GM21737 (cell line): ENCODE measurements around the gene LRRN4.
"Not testable (repeated sequence)": the region's sequence is repeated elsewhere in the genome, so short reads cannot be mapped to it uniquely, and the experiment has no call there.

Experiments
- ATAC-seq: cut with Tn5 transposase; IDR thresholded peaks from one replicate; pipeline ENCODE4 v1.9.1; 2021; ENCODE audit warnings: mild to moderate bottlenecking, moderate library complexity; ENCODE audit not compliant: unreplicated experiment

Gene LRRN4

DNA sequence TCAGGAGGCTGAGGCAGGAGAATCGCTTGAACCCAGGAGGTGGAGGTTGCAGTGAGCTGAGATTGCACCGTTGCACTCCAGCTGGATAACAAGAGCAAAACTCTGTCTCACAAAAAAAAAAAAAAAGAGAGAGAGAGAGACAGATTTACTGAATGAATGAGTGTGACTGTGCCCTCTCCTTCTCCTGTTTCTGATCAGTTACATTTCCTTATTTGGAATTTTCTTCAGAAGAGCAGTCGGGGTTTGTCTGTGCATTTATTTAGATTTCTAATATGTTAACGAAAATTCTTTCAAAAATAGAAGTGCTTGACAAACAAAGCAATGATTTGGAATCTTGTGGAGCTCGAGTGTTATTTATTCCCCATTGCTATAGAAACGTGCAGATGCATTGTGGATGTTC, 6.4 kb upstream of the LRRN4 start:
- no peak for ATAC-seq

DNA sequence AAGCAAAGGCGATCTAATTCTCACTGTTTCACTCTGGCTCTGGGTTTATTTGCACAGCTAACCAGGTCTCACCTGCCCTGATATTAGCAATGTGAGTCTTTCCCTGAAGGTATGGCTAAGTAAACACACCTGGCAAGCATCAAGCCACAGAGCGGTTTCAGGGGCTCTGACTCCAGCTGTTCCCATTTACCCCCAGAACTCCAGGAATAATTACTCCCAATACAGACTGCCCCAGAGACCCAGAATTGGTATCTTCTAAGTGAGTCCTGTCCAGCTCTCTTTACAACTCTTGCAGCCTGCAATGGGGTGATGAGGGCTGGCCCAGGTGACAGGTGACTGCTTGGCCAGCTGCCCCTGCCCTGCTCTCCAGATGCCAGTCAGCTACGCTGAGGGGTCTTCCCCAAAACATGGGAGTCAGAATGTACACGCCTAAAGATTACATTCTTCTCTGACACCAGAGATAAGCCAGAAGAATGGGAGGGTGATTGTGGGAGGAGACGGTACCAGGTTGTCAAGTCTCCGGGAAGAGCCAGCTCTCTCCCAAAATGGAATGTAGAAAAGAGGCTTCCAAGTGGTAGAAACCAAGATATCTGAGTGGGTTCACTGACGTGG, 4.9 kb upstream of the LRRN4 start:
- no peak for ATAC-seq

DNA sequence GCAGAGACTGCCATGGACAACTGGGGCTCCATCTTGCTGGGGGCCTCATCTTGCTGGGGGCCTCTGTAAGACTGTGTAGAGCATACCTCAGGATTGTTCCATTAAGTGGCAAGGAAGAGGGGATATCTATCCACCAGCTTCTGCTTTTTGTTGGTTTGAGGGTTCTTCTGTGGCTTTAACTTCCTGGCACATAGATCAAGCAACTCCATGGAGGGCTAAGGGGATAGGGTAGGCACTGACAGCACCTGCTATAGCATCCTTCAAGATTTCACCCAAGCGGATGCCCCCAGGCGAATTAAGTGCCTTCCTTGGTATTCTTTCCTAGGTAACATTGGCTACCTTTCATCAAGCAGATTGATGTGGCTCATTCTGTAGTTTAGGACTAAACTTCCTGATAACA, 3.8 kb upstream of the LRRN4 start:
- ATAC-seq, result no peak

DNA sequence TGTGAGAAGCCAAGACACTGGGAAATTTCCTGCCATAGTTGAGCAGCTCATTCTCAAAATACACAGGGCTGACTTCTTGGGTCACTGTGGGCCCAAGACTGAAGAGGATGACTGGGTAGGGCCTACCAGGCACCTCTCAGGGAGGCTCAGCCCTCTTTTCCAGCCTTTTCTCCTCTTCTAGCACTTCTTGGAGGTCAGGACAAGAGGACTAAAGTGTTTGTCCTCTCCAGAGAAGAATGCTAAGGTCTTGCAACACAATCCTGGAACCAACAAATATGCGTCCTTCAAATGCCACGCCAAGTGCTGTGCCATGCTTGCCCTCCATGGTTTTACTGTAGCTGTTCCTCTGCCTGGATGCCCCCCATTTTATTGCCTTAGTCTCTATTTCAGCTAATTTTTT, 3.3 kb upstream of the LRRN4 start:
- ATAC-seq, result no peak

DNA sequence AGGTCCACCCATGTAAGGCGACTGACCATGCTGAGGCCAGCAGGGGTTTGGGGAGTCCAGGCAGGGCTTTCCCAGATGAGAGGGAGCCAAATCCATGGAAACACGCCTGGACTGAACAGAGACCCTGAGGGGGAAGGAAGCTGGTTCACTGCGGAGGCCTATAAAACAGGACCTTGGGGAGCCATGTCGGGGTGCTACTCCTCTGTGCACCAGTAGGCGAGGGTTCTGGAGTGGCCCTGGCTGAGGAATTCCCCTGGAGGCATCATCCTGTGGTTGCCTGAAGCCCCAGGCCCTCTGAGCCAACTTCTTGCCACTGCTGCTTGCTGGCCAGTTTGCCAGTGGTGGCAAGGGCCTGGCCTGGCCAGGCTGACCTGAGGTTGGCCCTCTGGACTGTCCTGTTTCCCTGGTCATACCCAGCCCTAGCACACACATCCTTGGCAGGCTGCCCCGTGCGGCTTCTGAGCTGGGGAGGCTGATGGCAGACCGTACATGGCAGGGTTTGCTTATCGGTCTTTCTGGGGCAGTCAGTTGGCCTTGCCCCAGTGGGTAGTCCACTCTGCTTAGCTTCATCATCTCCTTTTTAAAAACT, 2.2 kb upstream of the LRRN4 start:
- ATAC-seq, result no peak

DNA sequence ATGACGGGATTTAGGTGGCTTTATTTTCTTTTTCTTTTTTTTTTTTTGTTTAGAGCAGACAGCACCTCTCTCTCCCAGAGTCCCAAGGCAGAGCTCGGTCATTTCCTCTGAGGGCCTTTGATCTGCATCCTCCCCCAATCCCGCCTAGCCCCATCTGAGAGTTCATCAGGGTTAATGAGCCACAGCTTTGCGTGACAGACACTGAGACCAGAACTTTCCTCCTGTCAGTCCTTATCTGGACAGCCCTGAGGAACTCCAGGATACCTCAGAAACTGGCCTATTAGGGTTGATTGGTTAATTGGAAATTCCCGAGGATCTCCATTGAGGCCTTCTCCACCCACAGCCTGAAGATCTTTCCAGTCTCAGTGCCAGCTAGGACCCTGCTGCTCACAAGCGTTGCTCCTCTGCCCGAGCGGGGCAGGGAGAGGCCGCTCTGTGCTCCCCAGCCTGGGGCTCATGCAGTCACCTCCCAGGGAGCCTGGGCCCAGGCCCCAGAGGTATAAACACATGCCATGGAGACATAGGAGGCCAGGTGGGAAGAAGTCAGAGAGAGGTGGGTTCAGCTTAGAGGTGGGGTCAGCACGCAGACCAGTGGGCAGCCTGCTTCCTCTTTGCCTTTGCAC, 1.4 kb upstream of the LRRN4 start:
- ATAC-seq, result no peak

DNA sequence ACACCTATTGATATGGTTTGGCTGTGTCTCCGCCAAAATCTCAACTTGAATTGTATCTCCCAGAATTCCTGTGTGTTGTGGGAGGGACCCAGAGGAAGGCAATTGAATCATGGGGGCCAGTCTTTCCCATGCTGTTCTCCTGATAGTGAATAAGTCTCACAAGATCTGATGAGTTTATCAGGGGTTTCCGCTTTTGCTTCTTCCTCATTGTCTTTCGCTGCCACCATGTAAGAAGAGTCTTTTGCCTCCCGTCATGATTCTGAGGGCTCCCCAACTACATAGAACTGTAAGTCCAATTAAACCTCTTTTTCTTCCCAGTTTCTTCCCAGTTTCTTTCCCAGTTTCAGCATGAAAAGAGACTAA, 810 bp upstream of the LRRN4 start:
- ATAC-seq, result not testable (repeated sequence)

DNA sequence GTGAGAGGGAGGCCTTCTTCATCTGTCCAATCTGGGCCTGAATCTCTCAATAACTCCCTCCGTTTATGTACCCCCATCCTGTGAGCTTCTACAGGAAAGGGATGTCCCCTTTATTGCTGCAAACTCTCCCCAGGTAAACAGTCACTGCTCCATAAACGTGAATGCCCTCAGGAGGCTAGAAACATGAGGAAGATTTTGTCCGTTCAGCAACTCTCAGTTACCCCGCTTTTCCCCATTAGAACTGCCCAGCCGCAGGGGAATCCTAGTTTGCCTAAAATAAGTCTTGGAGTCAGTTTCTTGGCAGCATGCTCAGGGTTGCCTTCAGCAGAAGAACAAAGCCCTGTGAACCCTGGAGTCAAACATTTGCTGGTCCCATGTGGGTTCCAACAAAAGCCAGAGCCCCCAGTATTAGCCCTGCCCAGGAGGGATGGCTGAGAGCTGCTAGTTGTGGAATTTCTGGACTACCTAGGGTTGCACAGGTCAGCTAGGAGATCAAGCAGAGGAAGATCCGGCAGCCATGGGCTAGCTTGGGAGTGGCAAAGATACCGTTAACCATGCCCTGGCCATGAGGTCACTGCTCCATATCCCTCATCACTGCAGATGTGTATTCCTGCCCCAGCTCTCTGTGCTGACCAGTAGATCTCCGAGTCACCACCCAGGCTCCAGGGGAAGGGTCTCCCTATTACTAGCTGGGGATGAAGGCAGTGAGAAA, 640 bp downstream of the LRRN4 start:
- no peak for ATAC-seq

DNA sequence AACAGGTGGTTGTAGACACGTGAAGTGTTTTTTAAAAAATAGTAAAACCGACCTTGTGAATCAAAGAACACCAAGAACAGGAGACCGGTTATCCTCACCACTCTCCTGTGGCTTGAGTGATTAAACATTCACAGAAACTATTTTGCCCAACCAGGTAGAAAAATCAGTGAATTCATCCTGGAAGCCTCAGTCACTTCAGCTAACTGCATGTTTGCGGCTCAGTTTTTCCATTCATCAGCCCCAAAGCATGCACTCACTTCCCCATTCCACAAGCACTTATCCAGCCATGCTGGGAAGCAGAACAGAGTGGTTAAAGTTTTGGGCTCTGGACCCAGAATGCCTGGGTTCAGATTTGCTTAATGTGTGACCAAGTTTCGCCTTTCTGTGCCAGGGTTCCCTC, 2.4 kb downstream of the LRRN4 start:
- no peak for ATAC-seq

DNA sequence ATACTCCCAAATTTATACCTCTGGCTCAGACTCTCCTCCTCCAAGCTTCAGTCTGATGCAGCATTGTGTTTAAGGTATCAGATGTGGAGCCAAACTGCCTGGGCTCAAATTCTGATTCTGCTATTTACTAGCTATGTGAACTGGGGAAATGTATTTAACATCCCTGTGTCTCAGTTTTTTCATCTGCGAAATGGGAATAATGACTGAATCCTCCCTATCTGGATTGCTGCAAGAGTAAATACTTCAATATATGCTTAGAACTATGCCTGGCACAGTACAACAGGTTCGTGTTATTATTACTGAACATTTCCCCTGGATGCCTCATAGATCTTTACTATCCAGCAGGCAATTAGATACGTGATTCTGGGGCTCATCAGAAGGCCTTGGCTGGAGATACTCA, 5.5 kb downstream of the LRRN4 start:
- no peak for ATAC-seq

DNA sequence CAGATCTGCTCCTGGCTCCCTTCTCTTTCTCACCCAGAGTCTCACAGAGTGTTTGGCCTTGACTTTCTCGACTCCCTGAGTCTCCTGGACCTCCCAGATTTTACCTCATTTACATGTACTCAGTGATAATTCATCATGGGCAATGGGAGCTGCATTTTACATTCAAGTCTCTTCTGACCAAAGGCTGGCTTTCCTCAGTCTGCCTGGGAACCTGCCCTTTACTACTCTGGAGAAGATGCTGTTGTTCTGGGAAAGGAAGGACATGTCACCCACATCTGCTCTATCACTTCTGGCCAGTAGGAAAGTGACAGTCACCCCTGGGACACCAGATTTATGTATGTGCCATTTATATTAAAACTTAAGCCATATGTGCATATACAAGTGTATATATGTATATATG, 7.4 kb downstream of the LRRN4 start:
- no peak for ATAC-seq

DNA sequence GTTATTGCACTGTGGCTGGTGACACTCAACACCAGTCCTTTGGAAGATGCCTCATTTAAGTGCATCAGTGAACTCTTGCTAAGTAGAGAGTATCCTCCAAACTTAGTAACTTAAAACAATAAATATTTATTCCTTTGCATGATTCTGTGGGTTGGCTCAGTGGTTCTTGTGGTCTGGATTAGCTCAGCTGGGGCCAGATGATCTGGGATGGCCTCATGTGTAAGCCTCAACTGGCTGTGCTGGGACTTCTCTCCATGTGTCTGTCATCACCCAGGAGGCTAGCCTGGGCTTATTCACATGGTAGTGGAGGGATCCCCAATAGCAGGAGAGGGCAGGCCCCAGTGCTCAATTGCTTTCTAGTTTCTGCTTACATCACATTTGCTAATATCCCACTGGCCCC, 8.3 kb downstream of the LRRN4 start:
- ATAC-seq, result no peak

DNA sequence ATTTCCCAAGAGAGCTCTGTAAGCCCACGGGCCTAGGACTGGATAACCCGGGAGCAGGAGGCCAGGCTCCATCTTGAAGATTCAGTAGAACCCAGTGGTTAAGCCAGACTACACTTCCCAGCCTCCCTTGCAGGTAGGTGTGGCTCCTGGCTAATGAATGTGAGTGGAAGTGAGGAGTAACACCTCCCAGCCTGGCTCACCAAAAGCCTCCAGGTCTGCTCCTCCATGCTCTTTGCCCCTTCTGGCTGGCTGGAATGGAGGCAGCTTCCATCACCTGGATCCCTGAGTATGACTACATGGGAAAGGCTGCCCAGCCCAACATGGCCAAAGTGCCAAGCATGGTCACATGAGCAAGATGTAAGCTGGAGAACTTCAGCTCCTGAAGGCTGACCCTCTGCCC, 9.7 kb downstream of the LRRN4 start:
- no peak for ATAC-seq

DNA sequence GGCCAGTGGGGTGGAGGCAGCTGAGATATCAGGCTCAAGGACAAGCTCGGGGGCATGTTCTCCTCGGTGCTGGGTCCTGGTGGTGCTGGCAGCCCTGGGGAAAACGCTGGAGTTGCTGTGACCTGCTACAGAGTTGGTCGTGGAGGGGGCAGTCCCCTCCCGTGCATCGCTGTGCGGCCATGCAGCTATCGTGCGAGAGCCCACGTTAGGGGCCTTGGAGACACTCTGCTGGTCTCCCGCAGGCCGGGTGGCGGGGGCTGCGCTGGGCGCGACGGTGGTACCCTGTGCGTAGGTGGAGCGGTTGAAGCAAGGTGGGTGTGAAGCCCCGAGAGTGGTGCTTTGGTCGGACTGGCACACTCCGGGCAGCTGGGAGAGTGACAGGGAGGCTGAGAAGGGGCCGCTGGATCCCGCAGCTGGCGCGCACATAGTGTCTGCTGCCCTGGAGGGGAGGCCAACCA, 12.0 kb downstream of the LRRN4 start:
- ATAC-seq, result no peak

DNA sequence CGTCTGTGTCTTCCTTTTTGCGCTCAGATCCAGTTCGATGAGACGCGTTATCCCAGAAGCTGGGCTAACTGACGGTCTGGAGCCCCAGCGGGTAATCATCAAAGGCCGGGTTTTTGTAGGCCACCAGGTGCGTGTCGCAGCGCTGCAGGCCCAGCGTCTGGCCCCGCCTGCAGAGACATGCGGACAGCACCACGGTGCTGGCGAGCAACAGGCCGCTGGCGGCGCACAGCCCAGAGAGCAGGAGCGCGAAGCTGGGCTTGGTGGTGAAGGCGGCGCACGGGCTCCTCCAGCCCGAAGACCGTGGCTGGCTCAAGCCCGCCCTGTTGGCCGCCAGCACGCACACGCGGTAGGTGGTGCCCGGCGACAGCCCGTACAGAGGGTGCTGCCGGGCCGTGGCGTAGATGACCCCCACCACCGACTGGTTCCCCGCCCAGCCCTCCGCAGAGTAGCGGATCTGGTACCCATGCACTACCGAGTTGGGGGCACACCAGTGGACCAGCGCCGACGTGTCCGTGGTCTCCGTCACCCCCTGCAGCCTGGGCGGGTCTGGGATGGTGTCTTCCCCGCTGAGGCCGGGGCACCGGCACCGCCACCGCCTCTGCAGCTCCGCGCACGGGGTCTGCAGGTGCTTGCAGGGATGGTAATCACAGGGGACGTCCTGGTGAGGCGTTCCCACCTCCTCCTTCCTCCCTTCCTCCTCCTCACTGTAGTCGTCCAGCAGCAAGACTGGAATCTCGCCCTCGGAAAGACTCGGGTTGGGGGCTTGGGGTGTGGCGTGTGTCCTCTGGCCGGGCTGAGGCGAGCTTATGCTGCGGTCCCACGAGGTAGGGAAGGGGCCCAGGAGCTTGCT, 12.7 kb downstream of the LRRN4 start:
- no peak for ATAC-seq

DNA sequence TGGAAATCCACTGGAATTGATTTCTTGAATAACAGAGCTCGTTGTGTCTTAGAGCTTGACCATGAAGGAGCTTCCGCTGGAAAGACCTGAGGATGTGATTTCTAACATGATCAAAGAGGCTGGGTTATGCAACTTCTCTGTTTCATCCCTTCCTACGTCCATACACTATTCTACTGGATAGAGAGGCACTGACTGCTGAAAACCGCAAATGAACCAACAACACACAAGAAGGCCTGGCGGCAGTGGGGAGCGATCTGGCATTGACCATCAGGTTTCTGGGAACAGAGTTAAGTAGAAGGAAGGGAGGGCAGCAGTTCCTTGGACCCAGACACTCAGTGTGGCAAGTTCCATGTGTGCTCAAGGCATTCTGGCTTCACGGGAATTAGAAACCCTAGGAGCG, 13.3 kb downstream of the LRRN4 start:
- no peak for ATAC-seq

DNA sequence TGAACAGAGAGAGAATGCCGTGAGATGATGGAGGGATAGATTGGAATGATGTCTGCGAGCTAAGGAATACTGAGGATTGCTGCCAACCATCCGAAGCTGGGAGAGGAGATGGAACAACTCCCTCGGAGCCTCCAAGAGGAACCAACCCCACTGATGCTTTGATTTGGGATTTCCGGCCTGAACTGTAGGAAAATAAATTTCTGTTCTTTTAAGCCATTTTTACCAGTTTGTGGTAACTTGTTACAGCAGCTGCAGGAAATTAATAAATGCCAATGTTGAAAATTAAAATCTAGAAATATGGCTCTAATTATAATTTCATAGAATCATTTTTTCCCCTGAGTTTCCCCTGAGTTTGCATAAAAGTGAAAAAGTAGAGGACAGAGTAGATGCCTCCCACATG, 14.1 kb downstream of the LRRN4 start:
- ATAC-seq, result no peak

DNA sequence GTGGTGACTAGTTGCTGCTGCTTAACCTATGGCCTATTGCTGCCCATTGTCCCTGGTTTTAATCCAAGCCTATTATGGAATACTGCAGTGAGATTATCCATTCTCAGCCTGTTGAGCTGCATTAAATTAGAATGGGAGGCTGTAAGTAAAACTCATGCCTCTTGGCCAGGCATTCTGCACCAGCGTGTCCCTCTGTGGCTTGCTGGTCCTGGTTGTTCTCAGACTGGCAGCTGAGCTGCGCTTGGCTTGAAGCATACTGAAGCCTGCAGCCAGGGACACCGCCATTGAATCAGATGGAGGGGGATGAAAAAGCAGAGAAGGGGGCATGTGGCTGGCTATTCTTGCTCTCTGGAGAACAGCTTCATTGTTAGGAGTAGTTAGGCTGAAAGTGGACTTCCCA, 15.6 kb downstream of the LRRN4 start:
- ATAC-seq, result no peak

DNA sequence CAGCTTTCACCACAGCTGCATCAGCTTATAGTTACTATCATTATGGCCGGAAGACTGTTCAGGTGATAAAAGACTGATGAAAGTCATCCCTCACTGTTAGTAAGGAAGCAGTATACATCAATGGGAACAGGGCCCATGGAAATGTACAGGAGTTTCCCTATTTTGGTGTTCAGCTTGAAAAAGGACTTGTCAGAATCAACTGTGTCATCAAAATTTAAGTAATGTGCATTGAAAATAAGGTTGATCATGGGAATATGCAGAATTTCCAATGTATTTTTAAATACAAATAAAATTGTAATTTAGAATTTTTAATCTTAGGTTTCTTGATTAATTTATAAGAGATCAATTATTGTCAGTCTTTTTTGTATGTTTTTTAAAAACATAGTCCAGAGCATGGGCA, 16.8 kb downstream of the LRRN4 start:
- no peak for ATAC-seq

DNA sequence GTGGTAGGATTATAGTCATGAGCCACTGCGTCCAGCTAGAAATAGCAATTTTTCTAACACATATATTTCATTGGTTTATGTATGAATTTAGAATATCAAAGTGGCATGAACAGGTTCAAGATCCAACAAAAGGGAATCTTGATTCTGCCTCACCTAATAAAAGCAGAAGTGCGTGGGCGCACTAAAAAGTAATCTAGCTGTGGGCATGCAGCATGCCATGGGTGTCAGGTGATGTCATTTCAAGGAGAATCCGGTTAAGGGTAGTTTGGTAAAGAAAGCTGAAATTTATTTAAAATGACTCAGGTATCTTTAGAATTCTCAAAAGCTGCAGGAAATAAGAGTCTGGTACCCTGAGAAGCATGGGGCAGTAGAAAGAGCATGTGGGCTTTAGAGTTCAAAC, 17.6 kb downstream of the LRRN4 start:
- ATAC-seq, result no peak
